Mesendoderm (in vitro differentiated cells): ENCODE results near the gene PLA2G4E.

Experiments used
- DNase-seq: peaks from one replicate; pipeline ENCODE4 v3.0.0; 2013
- H2AK5ac ChIP-seq: 2 replicates; pipeline ENCODE4 v1.6.1; 2013; ENCODE audit warnings: low read length, inconsistent platforms
- H2BK120ac ChIP-seq: 2 replicates; pipeline ENCODE4 v1.6.1; 2013; ENCODE audit warnings: low read depth, mild to moderate bottlenecking, low read length, moderate library complexity, mixed read lengths
- H2BK15ac ChIP-seq: replicated peaks from 2 replicates; pipeline ENCODE4 v1.6.1; 2013; ENCODE audit warnings: low read depth, mild to moderate bottlenecking, moderate library complexity
- H2BK5ac ChIP-seq: 2 replicates; pipeline ENCODE4 v1.6.1; 2013; ENCODE audit warnings: low read length, inconsistent platforms
- H3K18ac ChIP-seq: 2 replicates; pipeline ENCODE4 v1.6.1; 2013; ENCODE audit warnings: mild to moderate bottlenecking, low read length, mixed read lengths
- H3K23ac ChIP-seq: one replicate; pipeline ENCODE4 v1.6.1; 2013; ENCODE audit warnings: low read length
- H3K27ac ChIP-seq: 2 replicates; pipeline ENCODE4 v1.5.1; 2013; ENCODE audit warnings: low read depth, mild to moderate bottlenecking, inconsistent platforms, low read length, moderate library complexity
- H3K27me3 ChIP-seq: 2 replicates; pipeline ENCODE4 v1.6.1; 2013; ENCODE audit warnings: low read length, control low read depth, mild to moderate bottlenecking, inconsistent platforms; ENCODE audit not compliant: insufficient read depth, poor library complexity
- H3K36me3 ChIP-seq: 2 replicates; pipeline ENCODE4 v1.6.1; 2013; ENCODE audit warnings: low read length, inconsistent platforms; ENCODE audit not compliant: control insufficient read depth, insufficient read depth
- H3K4ac ChIP-seq: one replicate; pipeline ENCODE4 v1.6.1; 2013; ENCODE audit warnings: low read depth, mild to moderate bottlenecking, low read length, moderate library complexity
- H3K4me1 ChIP-seq: 2 replicates; pipeline ENCODE4 v1.6.1; 2013; ENCODE audit warnings: low read depth, low read length, inconsistent platforms; ENCODE audit not compliant: control insufficient read depth
- H3K4me2 ChIP-seq: 2 replicates; pipeline ENCODE4 v1.6.1; 2013; ENCODE audit warnings: low read length
- H3K4me3 ChIP-seq: 2 replicates; pipeline ENCODE4 v1.5.1; 2013; ENCODE audit warnings: mild to moderate bottlenecking, low read length
- H3K56ac ChIP-seq: one replicate; pipeline ENCODE4 v1.6.1; 2013; ENCODE audit warnings: low read length
- H3K79me1 ChIP-seq: 2 replicates; pipeline ENCODE4 v1.6.1; 2013; ENCODE audit warnings: low read length, inconsistent platforms
- H3K79me2 ChIP-seq: 2 replicates; pipeline ENCODE4 v1.6.1; 2013; ENCODE audit warnings: mild to moderate bottlenecking, low read length; ENCODE audit not compliant: control insufficient read depth, insufficient read depth
- H3K9ac ChIP-seq: 2 replicates; pipeline ENCODE4 v1.6.1; 2013; ENCODE audit warnings: low read length, inconsistent platforms
- H4K5ac ChIP-seq: one replicate; pipeline ENCODE4 v1.6.1; 2013; ENCODE audit warnings: low read length
- H4K8ac ChIP-seq: one replicate; pipeline ENCODE4 v1.6.1; 2013; ENCODE audit warnings: low read depth, mild to moderate bottlenecking, control low read depth, low read length, moderate library complexity
- WGBS: extraction: QIAGEN DNeasy Blood & Tissue Kit; methylation state at CpG from one replicate; pipeline ENCODE4 v1.1.7; 2013; ENCODE audit warnings: low lambda C conversion rate, missing lambda C conversion rate; ENCODE audit not compliant: insufficient coverage; ENCODE audit errors: extremely low coverage; 5-methylcytosine and 5-hydroxymethylcytosine counted together

Gene PLA2G4E

DNA sequence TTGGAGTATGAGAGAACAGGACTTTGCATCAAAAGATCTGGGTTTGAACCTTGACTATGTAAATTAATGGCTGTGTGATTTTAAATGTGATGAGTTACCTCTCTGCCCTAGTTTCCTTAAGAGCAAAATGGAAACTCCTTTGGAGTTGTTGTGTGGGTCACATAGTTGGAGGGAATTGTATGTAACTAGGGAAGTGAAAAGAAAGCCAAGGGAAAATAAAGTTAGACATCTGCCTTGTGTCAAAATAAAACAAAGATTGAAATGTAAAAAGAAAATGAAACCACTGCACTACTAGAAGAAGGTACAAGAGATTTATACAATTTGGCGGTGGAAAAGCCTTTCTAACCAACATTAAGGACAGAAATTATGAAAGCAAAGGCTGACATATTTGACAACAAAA lies 46.8 kb downstream of the PLA2G4E start:
- H2BK120ac ChIP-seq: no peak overlapping the region
- no peak overlapping the region for H3K56ac ChIP-seq
- no peak overlapping the region for H3K18ac ChIP-seq
- no peaks in the 10 kb centered on the region for H3K36me3 ChIP-seq
- DNase-seq: no peak
- no peak overlapping the region for H3K4me3 ChIP-seq
- H3K4ac ChIP-seq: no peak overlapping the region
- WGBS: no CpG with 5 or more reads among the region's 1 CpG
- H2BK15ac ChIP-seq: no peak overlapping the region
- H3K79me1 ChIP-seq: no peaks in the 10 kb centered on the region
- peaks cover 10% of the 10 kb centered on the region for H3K4me1 ChIP-seq
- no peak overlapping the region for H4K8ac ChIP-seq
- H3K79me2 ChIP-seq: peaks cover 23% of the 10 kb centered on the region
- H2BK5ac ChIP-seq: no peak overlapping the region
- H3K9ac ChIP-seq: no peak overlapping the region
- H3K4me2 ChIP-seq: no peak overlapping the region
- no peaks in the 10 kb centered on the region for H3K27me3 ChIP-seq
- H4K5ac ChIP-seq: no peak overlapping the region
- no peak overlapping the region for H3K23ac ChIP-seq
- no peak overlapping the region for H3K27ac ChIP-seq
- H2AK5ac ChIP-seq: no peak overlapping the region

DNA sequence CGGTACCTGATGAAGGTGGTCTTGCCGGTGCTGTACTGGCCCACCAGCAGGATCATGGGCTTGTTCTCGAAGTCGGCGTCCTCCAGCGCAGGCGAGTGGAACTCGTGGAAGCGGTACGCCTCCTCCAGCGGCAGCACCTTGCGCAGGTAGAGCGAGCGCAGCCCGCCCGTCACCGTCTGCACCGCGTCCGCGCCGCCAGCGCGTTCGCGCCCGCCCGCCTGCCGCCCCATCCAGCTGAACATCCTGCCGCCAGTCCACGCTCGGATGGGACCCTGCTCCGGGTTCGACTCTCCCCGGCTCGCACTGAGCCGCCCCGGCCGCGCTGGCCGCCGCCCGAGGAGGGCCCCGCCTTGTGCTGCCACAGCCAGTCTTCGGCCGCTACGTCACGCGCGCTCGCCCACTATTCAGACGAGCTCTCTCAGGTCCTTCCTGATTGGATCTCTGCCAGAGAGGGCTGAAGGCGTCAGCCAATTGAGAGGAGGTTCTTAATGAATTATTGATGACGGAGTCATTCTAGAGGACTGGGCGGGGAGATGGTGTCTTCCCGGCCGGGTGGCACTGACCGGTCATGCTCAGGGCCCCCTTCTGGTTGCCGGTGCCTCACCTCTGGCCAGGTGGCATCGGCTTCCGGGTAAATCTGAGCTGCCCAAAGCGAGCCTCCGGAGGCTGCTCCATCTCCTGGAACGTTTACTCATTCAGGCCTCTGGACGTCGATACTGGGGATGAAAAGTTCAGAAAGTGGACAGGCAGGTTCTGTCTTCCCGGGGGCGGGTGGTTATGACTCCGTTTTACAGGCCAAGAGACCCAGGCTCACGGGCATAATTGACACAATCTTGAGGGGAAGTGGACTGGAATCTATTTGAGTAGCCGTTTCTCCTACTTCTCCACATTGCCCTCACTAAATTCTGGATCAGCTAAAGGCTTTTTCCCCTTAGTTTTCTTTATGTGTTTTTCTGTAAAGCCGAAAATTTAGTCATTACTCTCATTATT lies 48.3 kb downstream of the PLA2G4E start, which contains the start of gene EHD4:
Gene EHD4, minus strand, starts transcription at position 305 of the 990 bp plus-strand sequence. Its CDS starts 63 bp downstream, at position 242.
- Histone ChIP-seq H3K4me1 (peaks cover 10% of the 10 kb centered on the region), H3K36me3 (no peaks in the 10 kb centered on the region), H3K4me3 (peak within 1 kb of the TSS; percentile 91), H3K56ac (peak within 1 kb of the TSS; percentile 99), H3K4ac (no peak within 1 kb of the TSS), H2BK15ac (no peak within 1 kb of the TSS), H3K4me2 (peak within 1 kb of the TSS; percentile 48), H2BK5ac (peak within 1 kb of the TSS; percentile 77), H3K79me2 (peaks cover 31% of the 10 kb centered on the region), H3K23ac (peak within 1 kb of the TSS; percentile 69), H4K5ac (no peak within 1 kb of the TSS), H3K27ac (peak within 1 kb of the TSS; percentile 3), H4K8ac (no peak within 1 kb of the TSS), H2AK5ac (no peak within 1 kb of the TSS), H3K79me1 (no peaks in the 10 kb centered on the region), H3K18ac (peak within 1 kb of the TSS; percentile 85), H2BK120ac (no peak within 1 kb of the TSS), H3K27me3 (no peaks in the 10 kb centered on the region), H3K9ac (peak within 1 kb of the TSS; percentile 95)
- no CpG with 5 or more reads among the region's 72 CpGs for WGBS
- DNase-seq: peak; percentile 100

DNA sequence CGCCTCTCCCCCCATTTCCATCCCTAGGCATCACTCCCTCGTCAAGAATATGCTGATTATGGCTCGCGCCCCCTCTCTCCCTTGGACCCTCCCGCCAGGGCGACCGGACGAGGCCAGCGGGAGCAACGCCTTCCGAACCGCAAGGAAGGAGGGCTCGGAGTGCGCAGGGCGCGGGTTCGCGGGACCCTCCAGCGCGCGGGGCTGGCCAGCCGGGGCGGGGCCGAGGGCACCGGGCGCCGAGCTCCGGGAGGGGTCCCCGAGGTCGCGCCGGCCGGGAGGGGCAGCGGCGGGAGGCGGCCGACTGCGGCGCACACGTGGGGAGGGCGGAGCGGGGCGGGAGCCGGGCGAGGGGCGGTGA lies 49.0 kb downstream of the PLA2G4E start:
- H3K9ac ChIP-seq: peak overlapping the region; percentile 95
- H3K79me1 ChIP-seq: peaks cover under 1% of the 10 kb centered on the region
- H4K5ac ChIP-seq: no peak overlapping the region
- H2BK15ac ChIP-seq: no peak overlapping the region
- H3K4me2 ChIP-seq: peak overlapping the region; percentile 37
- no peak overlapping the region for H4K8ac ChIP-seq
- peak overlapping the region; percentile 2 for H3K18ac ChIP-seq
- peak overlapping the region; percentile 99 for H3K56ac ChIP-seq
- peak overlapping the region; percentile 5 for H2BK5ac ChIP-seq
- DNase-seq: no peak
- no CpG with 5 or more reads among the region's 46 CpGs for WGBS
- H2BK120ac ChIP-seq: no peak overlapping the region
- H3K27ac ChIP-seq: peak overlapping the region; percentile 3
- no peak overlapping the region for H3K23ac ChIP-seq
- no peaks in the 10 kb centered on the region for H3K27me3 ChIP-seq
- H3K4me1 ChIP-seq: peaks cover 10% of the 10 kb centered on the region
- H3K36me3 ChIP-seq: no peaks in the 10 kb centered on the region
- peak overlapping the region; percentile 91 for H3K4me3 ChIP-seq
- no peak overlapping the region for H2AK5ac ChIP-seq
- peaks cover 35% of the 10 kb centered on the region for H3K79me2 ChIP-seq
- H3K4ac ChIP-seq: no peak overlapping the region

DNA sequence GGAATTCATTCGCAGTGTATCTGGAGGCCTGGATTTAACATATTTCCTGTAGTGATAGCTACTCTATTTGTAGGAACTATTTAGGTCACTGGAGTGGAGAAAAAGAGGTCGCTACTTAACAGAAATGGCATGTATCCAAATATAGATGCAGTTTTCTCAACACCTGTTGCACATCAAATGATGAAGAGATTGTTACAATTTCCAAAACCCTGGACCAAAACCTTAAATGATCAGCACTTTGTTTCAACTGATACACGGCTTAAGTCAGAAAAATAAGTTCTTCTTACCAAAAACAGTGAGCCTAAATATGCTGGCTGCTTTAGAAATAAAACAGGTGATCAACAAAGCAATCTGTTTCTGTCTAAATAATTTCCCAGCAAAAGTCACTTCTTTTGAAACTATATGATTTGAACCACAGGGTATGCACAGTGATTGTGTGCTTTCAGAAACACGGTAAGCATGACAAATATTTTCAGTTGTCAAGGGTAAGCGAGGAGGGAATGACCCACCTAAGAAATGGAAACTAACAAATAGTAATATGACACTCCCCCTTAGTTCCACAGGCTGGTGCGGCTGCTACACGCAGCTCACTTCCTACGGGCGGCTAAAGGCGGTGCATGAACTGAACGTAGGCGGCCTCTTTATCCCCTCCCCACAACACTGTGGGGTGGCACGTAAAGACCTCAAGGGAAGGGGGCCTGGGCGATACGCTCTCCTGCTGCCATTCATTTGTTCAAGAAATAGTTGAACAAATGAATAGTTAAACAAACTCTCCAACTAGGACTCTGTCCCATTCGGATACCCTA lies 49.5 kb downstream of the PLA2G4E start:
- Histone ChIP-seq H3K79me2 (peaks cover 40% of the 10 kb centered on the region), H3K18ac (peak overlapping the region; percentile 2), H2AK5ac (no peak overlapping the region), H3K23ac (no peak overlapping the region), H3K9ac (peak overlapping the region; percentile 95), H3K56ac (peak overlapping the region; percentile 99), H3K4ac (no peak overlapping the region), H3K36me3 (no peaks in the 10 kb centered on the region), H3K4me3 (peak overlapping the region; percentile 91), H4K5ac (no peak overlapping the region), H3K79me1 (peaks cover 6% of the 10 kb centered on the region), H3K27ac (no peak overlapping the region), H2BK15ac (no peak overlapping the region), H4K8ac (no peak overlapping the region), H3K27me3 (no peaks in the 10 kb centered on the region), H2BK5ac (peak overlapping the region; percentile 5), H2BK120ac (no peak overlapping the region), H3K4me2 (peak overlapping the region; percentile 37), H3K4me1 (peaks cover 12% of the 10 kb centered on the region)
- no CpG with 5 or more reads among the region's 16 CpGs for WGBS
- peak; percentile 82 for DNase-seq

DNA sequence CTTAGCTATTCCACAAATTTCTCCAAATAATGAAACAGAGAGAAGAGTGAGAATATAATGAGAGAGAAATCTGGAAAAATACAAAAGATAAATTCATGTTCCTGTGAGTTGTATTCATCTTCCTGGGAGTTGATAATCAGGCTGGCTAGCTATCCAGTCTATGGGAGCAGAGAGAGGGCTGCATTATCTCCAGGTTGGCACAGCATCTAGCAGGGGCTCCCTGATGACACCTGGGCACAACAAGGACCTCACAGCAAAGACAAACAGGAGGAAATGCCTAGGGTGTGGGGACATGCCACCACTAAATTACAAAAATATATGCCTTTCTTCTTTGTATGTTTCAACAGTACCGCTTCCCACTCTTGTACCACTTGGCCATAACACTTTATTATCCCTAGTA lies 50.4 kb downstream of the PLA2G4E start:
- Histone ChIP-seq H3K4me1 (peaks cover 15% of the 10 kb centered on the region), H2BK120ac (no peak overlapping the region), H4K8ac (no peak overlapping the region), H3K27ac (no peak overlapping the region), H3K4me2 (no peak overlapping the region), H3K79me1 (peaks cover 9% of the 10 kb centered on the region), H3K4ac (no peak overlapping the region), H3K27me3 (no peaks in the 10 kb centered on the region), H2AK5ac (no peak overlapping the region), H3K4me3 (no peak overlapping the region), H2BK15ac (no peak overlapping the region), H2BK5ac (no peak overlapping the region), H3K9ac (no peak overlapping the region), H3K56ac (no peak overlapping the region), H4K5ac (no peak overlapping the region), H3K36me3 (no peaks in the 10 kb centered on the region), H3K79me2 (peaks cover 45% of the 10 kb centered on the region), H3K23ac (no peak overlapping the region), H3K18ac (no peak overlapping the region)
- WGBS: no CpG with 5 or more reads among the region's 1 CpG
- no peak for DNase-seq
